HG03521 (cell line): ENCODE results near the gene LAIR1.
"Not testable (repeated sequence)": the region's sequence is repeated elsewhere in the genome, so short reads cannot be mapped to it uniquely, and the experiment has no call there.

Source experiments
- ATAC-seq: cut with Tn5 transposase; IDR thresholded peaks from one replicate; pipeline ENCODE4 v1.9.1; 2021; ENCODE audit warnings: mild to moderate bottlenecking, moderate library complexity; ENCODE audit not compliant: unreplicated experiment

LAIR1 gene, protein sequence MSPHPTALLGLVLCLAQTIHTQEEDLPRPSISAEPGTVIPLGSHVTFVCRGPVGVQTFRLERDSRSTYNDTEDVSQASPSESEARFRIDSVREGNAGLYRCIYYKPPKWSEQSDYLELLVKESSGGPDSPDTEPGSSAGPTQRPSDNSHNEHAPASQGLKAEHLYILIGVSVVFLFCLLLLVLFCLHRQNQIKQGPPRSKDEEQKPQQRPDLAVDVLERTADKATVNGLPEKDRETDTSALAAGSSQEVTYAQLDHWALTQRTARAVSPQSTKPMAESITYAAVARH

DNA sequence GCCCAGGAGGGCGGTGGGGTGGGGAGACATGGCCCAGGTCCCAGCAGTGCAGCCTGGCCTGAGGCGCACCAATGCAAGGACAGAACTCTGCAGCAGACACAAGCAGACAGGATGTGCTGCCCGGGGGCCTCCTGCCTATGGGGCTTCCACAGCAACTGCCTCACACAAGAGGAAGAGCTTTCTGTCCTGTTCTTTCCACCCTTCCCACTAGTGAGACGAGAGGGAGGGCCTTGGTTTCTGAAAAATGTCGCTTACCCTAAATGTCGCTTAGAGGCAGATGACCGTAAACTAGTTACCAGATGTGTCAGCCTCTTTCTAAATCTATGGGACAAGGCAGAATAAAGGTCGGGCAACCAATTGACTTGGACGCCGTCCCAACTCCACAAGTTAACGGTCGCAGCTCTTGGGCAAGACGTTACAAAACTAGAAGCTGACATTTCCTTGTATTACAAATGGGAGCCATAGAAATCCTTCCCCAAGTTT lies at the start of gene LAIR1:
TSS of gene LAIR1 (minus strand) at position 157 of the 483 bp plus-strand sequence. CDS start at position 30, 127 bp downstream.
- no peak for ATAC-seq

DNA sequence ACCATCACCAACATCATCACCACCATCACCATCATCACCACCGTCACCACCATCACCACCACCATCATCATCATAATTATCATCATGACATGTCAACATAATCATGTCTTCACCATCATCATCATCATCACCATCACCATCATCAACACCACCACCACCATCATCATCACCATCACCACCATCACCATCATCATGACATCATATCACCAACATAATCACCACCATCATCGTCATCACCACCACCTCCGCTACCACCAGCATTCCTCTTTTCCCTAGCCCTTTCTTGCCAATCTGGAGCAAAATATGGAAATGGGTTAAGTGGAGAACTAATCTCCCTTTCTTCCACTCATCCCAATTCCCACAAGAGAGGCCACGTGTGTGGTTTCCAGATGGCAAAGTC lies 49.4 kb upstream of the LAIR1 start:
- ATAC-seq, result no peak

DNA sequence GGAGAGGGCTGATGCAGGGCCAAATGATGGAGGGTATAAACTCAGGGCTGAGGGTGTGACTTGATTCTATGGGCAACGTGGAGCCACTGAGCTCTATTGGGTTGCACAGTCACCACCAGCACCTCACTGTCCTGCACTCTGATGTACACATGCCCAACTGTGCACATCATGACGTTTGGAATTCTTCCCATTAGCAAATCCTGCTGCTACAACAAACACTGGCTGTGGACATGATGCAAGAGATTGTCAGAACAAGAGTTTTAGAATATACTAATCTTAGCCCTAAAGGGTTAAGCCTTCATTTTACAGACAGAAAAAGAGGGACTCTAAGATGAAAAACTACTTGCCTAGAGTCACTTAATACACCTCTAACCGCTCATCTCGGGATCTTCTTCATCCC lies 48.1 kb upstream of the LAIR1 start:
- no peak for ATAC-seq

DNA sequence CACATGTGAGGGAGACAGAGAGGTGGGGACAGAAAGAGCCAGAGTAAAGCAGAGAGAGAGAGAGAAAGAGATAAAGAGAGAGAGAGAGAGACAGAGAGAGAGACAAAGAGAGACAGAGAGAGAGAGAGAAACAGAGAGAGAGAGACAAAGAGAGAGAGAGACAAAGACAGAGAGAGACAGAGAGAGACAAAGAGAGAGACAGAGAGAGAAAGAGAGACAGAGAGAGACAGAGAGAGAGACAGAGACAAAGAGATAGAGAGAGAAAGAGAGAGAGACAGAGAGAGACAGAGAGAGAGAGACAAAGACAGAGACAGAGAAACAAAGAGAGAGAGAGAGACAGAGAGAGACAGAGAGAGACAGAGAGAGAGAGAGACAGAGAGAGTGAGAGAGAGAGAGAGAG lies 46.3 kb upstream of the LAIR1 start:
- ATAC-seq, result no peak

DNA sequence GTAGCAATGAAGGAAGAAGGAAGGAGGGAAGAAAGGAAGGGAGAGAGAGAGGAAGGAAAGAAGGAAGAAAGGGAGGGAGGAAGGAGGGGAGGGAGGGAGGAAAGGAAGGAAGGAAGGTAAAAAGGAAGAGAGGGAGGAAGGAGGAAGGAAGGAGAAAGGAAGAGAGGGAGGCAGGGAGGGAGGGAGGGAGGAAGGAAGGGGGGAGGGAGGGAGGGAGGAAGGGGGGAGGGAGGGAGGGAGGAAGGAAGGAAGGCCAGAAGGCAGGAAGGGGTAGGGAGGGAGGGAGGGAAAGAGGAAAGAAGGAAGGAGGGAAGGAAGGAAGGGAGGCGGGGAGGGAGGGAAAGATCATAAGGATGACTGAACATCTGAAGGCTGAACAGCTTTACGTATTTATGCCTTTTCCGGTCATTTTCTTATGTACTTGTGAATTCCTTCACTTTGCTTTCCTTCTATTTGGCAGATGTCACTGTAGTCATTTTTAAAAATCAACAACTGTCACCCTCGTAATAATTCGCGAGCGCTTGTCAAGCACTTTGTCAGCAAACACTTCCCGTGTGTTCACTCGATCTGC lies 43.8 kb upstream of the LAIR1 start:
- no peak for ATAC-seq

DNA sequence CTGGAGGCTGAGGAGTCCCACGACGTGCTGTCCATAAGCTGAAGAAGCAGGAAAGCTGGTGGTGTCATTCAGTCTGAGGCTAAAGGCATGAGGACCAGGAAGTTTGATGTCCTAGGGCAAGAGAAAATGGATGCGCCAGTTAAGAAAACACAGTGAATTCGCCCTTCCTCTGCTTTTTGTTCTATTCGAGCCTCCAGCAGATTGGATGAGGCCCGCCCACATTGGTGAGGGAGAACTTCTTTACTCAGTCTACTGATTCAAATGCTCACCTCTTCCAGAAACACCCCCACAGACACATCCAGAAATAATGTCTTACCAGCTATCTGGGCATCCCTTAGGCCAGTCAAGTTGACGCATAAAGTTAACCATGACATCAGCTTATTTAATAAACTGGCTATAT lies 43.0 kb upstream of the LAIR1 start:
- ATAC-seq, result no peak

DNA sequence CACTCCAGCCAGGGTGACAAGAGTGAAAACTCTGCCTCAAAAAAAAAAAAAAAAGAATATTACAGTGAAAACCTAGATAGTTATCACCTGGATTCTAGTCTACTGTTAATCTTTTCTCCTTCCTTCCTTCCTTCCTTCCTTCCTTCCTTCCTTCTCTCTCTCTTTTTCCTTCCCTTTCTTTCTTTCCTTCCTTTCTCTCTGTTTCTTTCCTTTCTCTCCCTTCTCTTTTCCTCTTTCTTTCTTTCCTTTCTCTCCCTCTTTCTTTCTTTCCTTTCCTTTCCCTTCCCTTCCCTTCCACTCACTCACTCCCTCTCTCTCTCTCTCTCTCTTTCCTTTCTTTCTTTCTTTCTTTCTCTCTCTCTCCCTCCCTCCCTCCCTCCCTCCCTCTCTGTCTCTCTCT lies 40.9 kb upstream of the LAIR1 start:
- ATAC-seq, result no peak

DNA sequence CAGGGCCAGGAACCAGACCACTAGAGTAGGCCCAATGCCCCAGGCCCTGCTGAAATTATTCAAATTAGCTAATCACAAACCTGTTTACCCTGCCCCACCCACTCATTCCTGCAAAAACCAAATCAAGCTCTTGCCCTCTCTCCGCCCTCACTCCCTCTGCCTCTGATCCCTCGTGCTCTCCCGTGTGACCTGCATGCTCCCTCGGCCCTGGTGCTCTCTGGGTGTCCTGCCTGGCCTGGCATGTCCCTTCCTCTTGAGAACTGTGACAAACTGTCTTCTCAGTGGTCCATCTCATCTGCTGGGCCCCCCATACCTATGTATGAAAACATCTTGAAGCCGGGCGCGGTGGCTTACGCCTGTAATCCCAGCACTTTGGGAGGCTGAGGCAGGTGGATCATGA lies 38.3 kb upstream of the LAIR1 start:
- no peak for ATAC-seq

DNA sequence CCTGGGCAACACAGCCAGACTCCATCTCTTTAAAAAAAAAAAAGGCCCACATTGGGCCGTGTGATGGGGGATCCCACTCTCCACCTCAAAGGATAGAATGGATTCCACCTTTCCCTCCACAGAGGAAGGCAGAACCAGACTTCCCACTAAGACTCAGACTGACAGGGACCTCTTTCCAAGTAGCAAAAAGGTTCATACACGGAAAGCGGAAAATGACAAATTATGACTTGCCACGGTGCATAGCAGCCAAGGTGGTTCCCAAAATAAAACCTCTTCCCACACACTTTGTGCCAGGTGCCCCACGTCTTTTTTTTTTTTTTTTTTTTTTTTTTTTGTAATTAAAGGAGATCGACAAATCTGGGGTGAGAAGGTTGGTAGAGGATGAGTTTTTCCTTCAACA lies 36.2 kb upstream of the LAIR1 start:
- ATAC-seq, result no peak

DNA sequence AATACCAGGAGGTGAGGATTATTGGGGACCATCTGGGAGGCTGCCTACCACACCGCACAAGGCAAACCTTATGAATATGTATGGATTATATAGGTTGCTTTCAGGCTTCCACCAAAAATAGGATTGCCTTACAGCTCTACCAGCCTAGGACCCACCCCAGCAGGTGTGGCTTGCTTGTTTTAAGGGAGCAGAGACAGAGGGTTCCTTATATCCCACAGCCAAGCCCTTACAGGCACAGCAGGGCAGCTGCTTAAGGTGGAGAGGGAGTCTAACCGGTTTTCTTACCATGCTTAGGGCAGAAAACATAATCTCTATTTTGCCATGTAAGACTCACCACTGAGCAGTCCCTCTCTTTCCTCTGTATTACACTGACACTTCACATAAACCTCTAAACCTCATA lies 34.5 kb upstream of the LAIR1 start:
- no peak for ATAC-seq

DNA sequence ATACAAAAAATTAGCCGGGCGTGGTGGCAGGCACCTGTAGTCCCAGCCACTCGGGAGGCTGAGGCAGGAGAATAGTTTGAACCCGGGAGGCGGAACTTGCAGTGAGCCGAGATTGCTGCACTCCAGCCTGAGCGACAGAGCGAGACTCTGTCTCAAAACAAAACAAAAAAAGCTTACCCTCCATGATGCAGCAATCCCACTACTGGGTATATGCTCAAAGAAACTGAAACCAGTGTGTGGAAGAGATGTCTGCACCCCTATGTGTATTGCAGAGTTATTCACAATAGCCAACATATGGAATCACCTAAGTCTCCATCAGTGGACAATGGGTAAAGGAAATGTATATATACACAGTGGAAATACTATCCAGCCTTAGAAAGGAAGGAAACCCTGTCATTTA lies 31.0 kb upstream of the LAIR1 start:
- ATAC-seq, result no peak

DNA sequence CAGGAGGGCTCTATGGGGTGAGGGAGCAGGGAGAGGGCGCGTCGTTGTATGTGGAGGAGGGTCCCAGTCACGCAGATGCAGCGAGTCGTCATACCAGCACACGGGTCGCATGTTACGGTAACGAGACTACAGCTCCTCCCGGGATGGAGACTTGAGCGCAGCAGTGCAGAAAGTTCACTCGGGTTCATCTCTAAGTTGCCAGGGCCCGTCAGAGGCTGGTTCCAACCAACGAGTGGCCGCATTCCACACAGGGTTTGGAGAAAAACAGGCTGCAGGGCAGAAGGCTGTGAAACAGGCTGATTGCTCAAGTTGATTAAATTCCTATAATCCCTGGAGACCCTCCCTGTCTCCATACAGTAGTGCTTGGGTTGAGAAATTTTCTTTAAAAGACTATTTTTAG lies 28.6 kb upstream of the LAIR1 start:
- no peak for ATAC-seq

DNA sequence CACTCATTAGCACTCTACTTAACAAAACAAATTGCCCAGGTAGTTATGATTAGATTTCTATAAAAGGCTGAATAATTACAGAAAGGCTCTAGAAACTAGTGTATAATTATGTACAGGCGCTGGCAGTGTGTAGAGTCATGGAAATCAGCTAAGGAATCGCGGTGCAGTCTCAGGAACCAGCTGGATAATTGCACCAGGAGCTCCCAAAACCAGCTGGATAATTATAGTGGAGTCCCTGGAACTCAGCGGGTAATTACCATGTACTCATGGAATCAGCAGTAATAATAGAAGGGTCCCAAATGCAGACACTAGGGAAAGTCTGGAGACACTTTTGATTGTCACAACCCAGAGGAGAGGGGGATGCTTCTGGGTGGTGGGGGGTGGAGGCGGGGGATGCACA lies 27.4 kb upstream of the LAIR1 start:
- no peak for ATAC-seq

DNA sequence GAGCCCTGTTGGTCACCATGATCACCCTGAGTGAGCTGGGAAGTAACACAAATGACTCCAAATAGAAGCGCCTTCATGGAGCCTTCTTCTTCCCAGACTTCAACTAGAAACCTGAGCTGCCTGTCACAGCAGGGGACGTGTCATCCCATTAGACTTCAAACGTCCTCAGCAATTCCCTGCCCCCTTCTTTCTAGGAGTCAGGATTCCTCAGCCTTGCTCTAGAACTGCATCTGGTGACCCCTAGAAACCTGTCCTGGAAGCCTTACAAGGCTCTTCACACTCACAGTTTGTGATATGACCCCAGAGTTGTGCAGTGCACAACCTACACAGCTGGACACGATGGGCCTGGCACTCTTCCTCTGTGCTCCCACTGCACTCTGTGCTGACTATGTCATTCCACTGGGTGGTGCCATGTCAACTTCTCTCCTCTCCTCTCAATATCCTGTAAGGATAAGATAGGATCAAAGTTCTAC lies 26.9 kb upstream of the LAIR1 start:
- ATAC-seq, result no peak

DNA sequence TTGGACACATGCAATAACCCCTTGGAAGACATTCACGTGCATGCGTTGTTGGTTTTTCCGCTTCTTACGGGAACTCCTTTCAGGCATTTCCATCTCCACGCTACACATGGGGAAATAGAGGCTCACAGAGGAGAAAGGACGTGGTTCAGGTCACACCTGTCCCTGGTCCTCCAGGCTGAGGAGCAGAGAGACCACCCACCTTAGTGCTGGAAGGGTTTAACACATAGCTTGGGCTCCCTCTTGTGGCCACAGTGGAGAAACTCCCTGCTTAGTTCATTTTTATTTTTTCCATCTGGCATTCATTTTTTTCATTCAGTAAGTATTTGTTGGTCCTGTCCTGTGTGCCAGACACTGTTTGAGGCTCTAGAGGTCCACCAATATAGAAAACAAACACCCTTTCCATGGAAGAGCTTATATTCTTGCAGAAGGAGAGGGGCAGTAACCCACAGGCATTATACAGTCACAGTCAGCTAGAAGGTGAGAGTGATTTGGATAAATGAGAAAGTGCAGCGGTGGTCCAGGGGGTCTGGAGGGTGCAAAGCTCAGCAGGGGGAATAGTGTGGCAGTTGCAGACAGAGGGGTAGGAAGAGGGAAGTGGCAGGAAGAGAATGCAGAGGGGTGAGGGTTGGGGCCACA lies 26.3 kb upstream of the LAIR1 start:
- no peak for ATAC-seq

DNA sequence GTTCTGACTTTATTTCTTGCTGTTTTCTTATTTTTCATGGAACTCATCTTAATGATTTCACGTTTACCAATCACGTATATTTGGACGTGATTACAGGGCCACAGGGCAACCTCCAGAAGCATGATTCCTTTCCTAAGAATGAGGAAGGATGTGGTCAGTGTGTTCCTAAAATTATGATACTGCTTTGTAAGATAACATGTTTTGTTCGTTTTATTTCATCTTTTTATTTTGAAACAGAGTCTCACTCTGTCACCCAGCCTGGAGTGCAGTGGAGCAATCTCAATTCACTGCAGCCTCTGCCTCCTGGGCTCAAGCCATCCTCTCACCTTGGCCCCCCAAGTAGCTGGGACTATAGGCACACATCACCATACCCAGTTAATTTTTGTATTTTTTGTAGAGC lies 24.8 kb upstream of the LAIR1 start:
- no peak for ATAC-seq

DNA sequence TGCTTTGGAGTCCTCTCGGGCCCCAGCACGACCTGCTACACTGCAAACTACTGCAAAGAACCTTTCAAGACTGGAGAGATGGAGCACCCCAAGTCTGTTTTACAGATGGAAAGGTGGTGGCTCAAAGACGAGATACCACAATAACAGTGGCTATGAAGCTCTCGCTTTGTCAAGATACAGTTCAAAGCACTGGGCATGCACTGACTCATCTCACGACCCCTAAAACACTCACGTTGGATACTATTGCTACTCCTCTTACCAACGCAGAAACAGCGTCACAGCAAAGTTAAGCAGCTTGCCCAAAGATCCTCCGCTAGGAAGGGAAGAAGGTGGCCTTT lies 24.0 kb upstream of the LAIR1 start:
- ATAC-seq, result no peak

DNA sequence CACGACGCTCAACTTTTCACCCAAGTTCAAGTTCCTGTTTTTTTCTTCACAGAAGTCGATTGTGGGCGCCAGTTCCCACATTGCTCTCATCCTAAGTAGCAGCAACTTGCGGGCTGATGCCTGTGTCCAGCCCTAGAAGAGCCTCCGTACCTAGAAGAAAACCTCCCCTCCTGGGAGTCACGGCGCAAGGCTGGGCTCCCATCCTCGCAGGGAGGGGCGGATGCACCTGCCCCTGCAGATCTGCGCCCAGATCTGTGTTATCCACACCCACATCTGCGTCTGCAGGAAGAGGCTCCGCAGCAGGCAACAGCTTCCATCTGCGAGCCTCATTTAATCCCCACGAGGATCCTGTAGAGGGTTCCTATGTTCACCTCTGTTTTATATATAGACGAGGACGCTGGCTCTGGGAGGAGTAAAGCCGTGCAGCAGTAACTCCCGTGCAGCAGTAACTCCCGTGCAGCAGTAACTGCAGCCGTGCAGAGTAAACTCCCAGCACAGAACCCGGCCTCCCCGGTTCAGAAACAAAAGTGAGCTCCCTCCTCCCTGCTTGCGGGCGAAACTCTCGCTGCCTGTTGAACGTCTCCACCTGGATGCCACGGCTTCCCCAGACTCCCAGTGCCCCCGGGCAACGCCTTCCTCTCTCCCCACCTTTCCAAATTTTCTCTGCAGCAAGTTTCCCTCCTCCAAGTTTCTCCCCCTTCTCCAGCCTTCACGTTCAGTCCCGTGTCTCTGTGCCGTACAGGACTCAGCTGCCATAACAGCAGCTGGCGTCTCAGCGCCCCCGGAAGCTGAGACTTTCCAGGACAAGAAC lies 23.5 kb upstream of the LAIR1 start:
- no peak for ATAC-seq

DNA sequence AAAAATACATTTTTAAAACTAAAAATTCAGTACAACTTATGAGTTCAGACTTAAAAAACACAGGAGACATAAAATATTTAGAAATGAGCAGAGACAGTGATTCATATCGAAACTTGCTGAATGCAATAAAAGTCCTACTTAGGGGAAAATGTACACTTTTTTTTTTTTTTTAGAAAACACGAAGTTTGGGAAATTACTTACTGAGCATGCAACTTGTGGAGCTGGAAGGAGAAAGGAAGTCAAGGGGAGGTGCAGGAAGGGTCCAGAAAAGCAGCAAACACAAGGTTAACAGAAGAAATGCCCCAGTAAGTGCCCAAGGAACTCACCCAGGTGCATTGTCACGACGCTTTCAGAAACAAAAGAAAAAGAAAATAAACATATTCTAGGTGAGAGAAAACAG lies 18.6 kb upstream of the LAIR1 start:
- no peak for ATAC-seq

DNA sequence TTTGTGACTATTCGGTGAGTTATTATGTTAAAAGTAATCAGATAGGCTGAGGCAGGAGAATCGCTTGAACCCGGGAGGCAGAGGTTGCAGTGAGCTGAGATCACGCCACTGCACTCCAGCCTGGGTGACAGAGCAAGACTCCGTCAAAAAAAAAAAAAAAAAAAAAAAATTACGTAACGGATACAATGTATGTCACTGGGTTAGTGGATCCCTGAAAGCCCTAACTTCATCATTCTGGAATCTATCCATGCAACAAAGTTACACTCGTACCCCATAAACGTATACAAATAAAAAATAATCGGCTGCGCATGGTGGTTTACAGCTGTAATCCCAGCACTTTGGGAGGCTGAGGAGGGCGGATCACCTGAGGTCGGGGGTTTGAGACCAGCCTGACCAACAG lies 17.3 kb upstream of the LAIR1 start:
- not testable (repeated sequence) for ATAC-seq

DNA sequence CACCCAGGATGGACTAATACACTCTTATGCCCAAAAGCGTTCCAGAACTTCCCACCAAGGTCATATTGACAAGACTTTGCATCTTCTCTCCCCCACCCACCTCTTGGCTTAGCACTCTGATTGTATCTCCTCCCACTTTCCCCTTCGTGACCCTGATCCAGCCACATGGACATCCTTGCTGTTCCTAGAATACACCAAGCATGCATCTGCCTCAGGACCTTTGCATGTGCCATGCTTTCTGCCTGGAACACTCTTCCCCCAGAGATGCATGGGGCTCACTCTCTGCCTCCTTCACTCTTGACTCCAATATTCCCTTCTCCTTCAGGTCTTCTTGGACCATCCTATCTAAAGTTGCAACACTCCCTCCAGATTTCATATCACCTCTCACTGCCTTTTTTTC lies 16.2 kb upstream of the LAIR1 start:
- no peak for ATAC-seq
